Measurements from ENCODE around the gene CNGA1.

DNA sequence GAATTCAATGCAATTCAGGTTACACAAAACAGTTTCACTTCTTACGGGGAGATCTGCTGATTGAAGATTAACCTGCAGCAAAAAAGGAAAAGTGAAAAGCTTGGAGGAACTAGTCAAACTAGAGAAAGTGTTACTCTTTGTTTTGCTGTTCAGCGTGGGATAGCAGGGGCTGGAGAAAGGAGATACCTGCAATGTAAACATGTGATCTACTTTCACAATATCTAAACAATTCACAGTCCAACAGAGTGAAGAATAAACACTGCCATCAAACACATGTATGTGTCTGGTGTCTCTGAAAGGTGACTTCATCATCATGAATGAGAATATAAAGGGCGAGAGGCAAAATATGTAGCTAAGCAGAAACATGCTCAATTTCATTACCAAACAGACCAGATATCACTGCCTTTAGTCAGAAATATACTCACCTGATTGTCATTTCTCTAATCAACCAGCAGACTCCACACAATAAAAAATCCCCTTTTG is 26.5 kb upstream of the CNGA1 start:
- TF ChIP-seq RAD21 (IDR thresholded peaks at IDR 0.05) (no peak), JUND (IDR thresholded peaks at IDR 0.05) (peak in 1 of 2 donors; percentile 66), YY1 (IDR thresholded peaks at IDR 0.05) (peak; percentile 49), GABPA (IDR thresholded peaks at IDR 0.05 in 1 of 2, conservative IDR thresholded peaks at IDR 0.05 in 1 of 2) (no peak)
- TF ChIP-seq, protein P1, sequence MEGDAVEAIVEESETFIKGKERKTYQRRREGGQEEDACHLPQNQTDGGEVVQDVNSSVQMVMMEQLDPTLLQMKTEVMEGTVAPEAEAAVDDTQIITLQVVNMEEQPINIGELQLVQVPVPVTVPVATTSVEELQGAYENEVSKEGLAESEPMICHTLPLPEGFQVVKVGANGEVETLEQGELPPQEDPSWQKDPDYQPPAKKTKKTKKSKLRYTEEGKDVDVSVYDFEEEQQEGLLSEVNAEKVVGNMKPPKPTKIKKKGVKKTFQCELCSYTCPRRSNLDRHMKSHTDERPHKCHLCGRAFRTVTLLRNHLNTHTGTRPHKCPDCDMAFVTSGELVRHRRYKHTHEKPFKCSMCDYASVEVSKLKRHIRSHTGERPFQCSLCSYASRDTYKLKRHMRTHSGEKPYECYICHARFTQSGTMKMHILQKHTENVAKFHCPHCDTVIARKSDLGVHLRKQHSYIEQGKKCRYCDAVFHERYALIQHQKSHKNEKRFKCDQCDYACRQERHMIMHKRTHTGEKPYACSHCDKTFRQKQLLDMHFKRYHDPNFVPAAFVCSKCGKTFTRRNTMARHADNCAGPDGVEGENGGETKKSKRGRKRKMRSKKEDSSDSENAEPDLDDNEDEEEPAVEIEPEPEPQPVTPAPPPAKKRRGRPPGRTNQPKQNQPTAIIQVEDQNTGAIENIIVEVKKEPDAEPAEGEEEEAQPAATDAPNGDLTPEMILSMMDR (IDR thresholded peaks at IDR 0.05; ENCODE audit: low read depth, low read length, missing input control), result no peak
- TF ChIP-seq, protein P2, sequence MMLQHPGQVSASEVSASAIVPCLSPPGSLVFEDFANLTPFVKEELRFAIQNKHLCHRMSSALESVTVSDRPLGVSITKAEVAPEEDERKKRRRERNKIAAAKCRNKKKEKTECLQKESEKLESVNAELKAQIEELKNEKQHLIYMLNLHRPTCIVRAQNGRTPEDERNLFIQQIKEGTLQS (IDR thresholded peaks at IDR 0.05), result no peak
- TF ChIP-seq, protein P3, sequence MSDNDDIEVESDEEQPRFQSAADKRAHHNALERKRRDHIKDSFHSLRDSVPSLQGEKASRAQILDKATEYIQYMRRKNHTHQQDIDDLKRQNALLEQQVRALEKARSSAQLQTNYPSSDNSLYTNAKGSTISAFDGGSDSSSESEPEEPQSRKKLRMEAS (IDR thresholded peaks at IDR 0.05), result peak; percentile 63

Data from liver (tissue), 3 donors.